HL-60 (cell line): ENCODE measurements around the gene SLC37A3.

Source experiments
- POLR2AphosphoS5 ChIP-seq: IDR thresholded peaks from 2 replicates; pipeline ENCODE4 v1.6.1; 2012; ENCODE audit warnings: low read depth
- TF ChIP-seq, protein P1 (sequence below): IDR thresholded peaks from one replicate; pipeline ENCODE4 v1.5.1; 2011; ENCODE audit warnings: low read length, control low read depth, inconsistent platforms; ENCODE audit not compliant: insufficient read depth
- TF ChIP-seq, protein P2 (sequence below): IDR thresholded peaks from 2 replicates; pipeline ENCODE4 v1.6.1; 2012; ENCODE audit warnings: low read depth; ENCODE audit not compliant: insufficient replicate concordance

DNA sequence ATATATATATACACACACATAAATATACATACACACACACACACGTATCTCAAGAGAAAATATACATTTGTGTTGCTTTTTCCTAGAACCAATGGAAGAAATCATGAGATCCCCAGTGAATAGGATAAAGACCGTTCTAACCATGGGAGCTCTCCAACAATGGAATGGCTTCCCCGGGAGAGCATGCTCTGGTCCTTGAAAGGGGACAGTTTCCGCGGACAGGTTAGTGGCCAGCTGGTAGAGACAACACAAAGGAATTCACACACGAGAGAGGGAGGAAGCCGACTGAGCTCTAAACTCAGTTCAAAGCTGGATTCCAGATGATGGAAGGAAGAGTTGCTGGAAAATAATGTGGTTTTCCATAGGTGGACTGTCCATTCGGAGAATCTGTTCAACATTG, 72.7 kb downstream of the SLC37A3 start:
- TF ChIP-seq, protein P1, sequence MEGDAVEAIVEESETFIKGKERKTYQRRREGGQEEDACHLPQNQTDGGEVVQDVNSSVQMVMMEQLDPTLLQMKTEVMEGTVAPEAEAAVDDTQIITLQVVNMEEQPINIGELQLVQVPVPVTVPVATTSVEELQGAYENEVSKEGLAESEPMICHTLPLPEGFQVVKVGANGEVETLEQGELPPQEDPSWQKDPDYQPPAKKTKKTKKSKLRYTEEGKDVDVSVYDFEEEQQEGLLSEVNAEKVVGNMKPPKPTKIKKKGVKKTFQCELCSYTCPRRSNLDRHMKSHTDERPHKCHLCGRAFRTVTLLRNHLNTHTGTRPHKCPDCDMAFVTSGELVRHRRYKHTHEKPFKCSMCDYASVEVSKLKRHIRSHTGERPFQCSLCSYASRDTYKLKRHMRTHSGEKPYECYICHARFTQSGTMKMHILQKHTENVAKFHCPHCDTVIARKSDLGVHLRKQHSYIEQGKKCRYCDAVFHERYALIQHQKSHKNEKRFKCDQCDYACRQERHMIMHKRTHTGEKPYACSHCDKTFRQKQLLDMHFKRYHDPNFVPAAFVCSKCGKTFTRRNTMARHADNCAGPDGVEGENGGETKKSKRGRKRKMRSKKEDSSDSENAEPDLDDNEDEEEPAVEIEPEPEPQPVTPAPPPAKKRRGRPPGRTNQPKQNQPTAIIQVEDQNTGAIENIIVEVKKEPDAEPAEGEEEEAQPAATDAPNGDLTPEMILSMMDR, result no peak
- TF ChIP-seq POLR2AphosphoS5, result no peak
- TF ChIP-seq, protein P2, sequence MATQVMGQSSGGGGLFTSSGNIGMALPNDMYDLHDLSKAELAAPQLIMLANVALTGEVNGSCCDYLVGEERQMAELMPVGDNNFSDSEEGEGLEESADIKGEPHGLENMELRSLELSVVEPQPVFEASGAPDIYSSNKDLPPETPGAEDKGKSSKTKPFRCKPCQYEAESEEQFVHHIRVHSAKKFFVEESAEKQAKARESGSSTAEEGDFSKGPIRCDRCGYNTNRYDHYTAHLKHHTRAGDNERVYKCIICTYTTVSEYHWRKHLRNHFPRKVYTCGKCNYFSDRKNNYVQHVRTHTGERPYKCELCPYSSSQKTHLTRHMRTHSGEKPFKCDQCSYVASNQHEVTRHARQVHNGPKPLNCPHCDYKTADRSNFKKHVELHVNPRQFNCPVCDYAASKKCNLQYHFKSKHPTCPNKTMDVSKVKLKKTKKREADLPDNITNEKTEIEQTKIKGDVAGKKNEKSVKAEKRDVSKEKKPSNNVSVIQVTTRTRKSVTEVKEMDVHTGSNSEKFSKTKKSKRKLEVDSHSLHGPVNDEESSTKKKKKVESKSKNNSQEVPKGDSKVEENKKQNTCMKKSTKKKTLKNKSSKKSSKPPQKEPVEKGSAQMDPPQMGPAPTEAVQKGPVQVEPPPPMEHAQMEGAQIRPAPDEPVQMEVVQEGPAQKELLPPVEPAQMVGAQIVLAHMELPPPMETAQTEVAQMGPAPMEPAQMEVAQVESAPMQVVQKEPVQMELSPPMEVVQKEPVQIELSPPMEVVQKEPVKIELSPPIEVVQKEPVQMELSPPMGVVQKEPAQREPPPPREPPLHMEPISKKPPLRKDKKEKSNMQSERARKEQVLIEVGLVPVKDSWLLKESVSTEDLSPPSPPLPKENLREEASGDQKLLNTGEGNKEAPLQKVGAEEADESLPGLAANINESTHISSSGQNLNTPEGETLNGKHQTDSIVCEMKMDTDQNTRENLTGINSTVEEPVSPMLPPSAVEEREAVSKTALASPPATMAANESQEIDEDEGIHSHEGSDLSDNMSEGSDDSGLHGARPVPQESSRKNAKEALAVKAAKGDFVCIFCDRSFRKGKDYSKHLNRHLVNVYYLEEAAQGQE, result no peak
